NOMO-1 (cell line): ENCODE data around the gene MUSTN1.

ENCODE experiments used
- DNase-seq, 2 experiments: peaks; one replicate each; lab custom pipeline; 2025; ENCODE audit not compliant: unreplicated experiment in 2 of 2; lab: John Stamatoyannopoulos, UW

Gene MUSTN1

DNA sequence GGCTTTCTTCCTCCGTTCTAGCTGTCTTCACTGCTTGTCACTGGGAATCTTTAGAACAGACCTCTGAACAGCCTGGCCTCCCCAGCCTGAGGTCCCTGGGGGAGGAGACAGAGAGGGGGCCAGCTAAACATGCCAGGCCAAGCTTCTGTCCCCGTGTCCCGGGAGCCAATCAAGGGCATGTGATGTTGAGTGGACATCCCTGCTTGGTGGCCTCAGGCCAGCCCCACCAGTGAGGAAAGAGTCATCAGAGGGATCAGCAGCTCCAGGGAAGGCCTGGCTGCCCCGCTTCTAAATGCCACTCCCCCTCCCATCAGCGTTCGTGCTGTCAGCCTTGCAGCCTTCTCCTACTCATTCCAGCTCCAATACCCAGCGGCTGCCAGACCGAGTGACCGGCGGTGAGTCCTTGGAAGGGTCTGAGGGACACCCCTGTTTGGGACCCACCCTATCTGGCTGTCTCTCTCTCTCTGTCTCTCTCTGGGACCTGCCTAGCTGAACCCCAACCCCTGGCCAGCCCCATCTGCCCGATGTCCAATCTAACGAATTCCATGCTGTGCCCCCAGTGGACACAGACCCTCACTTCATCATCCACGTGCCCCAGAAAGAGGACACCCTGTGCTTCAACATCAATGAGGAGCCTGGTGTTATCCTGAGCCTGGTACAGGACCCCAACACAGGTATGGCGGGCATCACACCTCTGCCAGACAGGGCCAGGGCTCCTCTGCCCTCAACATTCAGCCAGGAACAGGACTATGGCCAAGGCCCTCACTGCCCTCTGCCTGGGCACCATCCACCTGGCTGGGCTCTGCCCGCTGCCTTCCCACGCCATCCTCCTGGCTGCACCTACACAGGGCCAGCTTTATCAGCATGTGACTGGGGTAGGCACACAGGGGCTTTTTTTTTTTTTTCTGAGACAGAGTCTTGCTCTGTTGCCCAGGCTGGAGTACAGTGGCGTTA lies 46.9 kb downstream of the MUSTN1 start:
- DNase-seq, result no peak

DNA sequence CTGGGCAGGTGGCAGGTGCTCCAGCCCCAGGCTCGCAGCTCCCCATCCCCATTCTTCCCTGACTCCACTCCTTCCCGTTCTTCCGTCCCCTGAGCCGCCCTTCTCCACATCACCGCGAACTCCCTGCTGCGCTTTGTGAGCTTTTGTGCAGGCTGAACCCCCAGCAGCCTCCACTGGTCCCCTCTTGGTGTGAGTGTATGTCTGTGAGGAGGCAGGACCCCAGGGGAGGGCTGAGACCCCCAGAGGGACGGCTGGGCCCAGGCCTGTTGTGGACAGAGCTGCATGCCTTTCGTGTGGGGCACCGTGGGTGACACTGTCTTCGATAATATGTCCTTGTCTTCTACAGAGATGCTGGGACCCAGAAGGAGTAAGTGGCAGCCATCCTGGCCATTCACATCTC lies 47.6 kb downstream of the MUSTN1 start:
- no peak for DNase-seq

DNA sequence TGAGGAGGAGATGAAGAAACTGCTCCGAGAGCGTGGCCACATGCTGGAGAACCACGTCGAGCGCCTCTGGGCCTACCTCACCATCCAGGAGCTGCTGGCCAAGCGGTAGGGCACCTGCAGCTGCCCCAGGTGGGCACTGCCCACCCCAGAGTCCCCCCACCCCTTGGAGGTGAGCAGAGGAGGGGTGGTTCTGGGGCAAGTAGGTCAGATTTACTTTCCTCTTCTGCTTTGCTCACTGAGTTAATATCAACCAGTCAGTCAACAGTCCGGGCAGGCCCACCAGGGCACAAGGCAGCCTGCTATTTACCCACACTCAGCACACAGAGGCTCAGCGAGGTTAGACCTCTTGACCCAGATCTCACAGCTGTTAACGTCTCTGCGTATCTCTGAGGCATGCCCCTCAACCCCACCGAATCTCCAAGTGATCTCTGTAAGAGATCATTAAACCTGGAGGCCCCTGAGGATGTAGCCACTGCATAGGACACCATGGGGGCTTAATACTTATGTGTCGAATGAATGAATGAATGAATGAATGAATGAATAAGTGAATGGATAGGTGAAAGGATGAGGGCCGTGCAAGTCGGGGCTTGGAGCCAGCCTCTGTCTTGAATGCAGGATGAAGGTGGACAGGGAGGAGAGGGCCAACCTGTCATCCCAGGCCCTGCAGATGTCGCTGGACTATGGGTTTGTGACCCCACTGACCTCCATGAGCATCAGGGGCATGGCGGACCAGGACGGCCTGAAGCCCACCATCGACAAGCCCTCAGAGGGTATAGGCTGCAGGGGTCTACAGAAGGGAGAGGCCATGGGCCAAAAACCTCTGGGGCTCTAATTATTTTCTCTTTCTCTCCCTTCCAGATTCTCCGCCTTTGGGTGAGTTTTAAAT lies 48.2 kb downstream of the MUSTN1 start:
- no peak for DNase-seq

DNA sequence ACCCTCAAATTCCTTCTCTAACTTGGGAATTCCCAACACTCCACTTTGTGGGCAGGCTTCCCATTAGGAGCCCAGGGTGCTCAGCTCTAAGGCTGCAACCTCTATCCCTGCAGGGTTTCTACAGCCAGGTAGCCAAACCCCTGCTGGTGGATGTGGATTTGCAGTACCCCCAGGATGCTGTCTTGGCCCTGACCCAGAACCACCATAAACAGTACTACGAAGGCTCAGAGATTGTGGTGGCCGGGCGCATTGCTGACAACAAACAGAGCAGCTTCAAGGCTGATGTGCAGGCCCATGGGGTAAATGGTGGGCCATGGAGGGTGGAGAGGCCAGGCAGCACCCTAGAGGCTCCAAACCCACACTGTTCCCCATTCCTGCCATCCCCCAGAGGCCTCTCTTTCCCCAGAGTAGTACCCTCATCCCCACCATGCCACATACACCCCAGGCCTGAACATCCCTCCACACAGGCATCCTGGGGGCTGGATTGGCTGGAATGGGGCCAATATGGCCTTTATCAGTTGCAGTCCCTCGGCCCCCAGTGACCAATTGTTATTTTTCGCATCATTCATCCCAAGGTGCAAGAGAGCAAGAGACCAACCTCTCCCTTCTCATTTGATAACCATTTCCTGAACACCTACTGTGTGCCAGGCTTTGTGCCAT lies 49.8 kb downstream of the MUSTN1 start:
- DNase-seq, result no peak

DNA sequence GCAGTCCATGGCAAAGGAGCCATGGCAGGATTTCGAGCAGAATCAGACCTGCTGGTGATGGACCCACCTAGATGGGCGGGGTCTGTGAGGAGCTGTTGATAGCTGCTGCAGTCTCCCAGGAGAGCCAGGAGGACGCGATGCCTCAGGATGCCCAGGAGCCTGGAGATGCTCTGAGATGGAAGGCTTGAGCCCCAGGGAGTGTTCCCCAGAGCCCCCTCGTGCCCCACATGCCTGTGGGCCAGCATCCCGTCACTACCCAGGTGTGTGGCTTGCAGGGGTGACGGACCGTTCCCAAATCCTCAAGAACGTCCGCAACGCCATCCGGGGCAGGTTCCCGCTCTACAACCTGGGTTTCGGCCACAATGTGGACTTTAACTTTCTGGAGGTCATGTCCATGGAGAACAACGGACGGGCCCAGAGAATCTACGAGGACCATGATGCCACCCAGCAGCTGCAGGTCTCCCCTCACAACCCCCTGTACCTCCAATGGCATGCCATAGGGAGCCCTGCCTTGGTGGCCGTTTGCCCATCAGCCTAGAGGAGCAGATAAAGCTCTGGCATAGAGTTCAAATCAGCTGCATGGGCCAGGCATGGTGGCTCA lies 50.7 kb downstream of the MUSTN1 start:
- no peak for DNase-seq

DNA sequence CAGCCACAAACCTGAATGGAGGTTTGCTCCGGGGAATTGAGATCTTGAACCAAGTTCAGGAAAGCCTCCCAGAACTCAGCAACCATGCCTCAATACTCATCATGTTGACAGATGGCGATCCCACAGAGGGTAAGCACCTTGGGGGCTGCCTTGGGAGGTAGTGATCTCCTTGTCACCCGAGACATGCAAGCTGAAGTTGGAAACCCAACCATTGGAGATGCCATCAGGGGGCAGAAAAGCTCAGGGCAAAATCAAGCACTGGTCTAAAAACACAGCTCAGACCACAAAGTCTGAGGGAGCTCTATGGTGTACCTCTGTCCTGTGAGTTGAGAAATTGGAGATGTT lies 51.6 kb downstream of the MUSTN1 start:
- DNase-seq, result no peak
